ENCODE results near the gene KCTD20. TPM values are rescaled to one million over a fixed set of nuclear protein-coding genes. Genes with fewer than 3 reads are reported as not detected.

The KCTD20 gene
- total and polyA plus RNA-seq, 2 experiments from 2014 or later, result 7.4 to 25.0 TPM

DNA sequence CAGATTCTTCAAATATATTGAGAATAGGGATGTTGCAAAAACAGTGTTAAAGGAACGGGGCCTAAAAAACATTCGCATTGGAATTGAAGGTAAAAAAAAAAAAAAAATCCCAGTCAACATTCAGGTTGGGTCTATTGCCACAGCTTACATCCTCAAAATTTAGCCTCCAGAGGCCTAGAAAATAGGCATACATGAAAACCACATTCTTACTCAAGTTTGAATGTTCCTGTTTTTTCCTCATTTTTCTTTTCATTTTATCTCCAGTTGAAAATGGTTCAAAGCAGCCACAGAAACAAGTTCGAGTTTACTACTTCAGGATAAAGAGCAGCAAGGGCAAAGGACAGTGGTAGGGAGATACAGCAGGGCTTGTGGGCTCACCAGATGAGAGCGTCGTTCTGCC is 41.9 kb downstream of the KCTD20 start:
- H3K9me2 ChIP-seq (ENCODE audit: insufficient read depth), result no peaks in the 10 kb centered on the region
- no peak overlapping the region for H3K4me3 ChIP-seq
- H3K4me2 ChIP-seq, result no peak overlapping the region
- no peaks in the 10 kb centered on the region for H3K27me3 ChIP-seq (ENCODE audit: insufficient read depth)
- H3K27ac ChIP-seq (ENCODE audit: low read depth), result no peak overlapping the region
- no peak overlapping the region for H3K27ac Mint-ChIP-seq
- no peak for DNase-seq (ENCODE audit: low spot score)
- peaks cover 5% of the 10 kb centered on the region for H4K20me1 ChIP-seq (replicated peaks; ENCODE audit: insufficient read depth)
- H3K27me3 Mint-ChIP-seq (ENCODE audit: insufficient read depth, low read depth, poor library complexity), result no peaks in the 10 kb centered on the region
- H3K4me1 Mint-ChIP-seq, result no peaks in the 10 kb centered on the region
- H3K79me2 ChIP-seq (replicated peaks; ENCODE audit: insufficient read depth), result no peaks in the 10 kb centered on the region
- H3K4me1 ChIP-seq (ENCODE audit: insufficient read depth), result no peaks in the 10 kb centered on the region
- no peaks in the 10 kb centered on the region for H3F3A ChIP-seq (replicated peaks; ENCODE audit: low read depth)
- no peaks in the 10 kb centered on the region for H3K9me3 Mint-ChIP-seq
- peaks cover 40% of the 10 kb centered on the region for H3K36me3 Mint-ChIP-seq (ENCODE audit: low read depth)
- H3K36me3 ChIP-seq (ENCODE audit: insufficient read depth), result peaks cover 21% of the 10 kb centered on the region
- TF ChIP-seq, protein P1, sequence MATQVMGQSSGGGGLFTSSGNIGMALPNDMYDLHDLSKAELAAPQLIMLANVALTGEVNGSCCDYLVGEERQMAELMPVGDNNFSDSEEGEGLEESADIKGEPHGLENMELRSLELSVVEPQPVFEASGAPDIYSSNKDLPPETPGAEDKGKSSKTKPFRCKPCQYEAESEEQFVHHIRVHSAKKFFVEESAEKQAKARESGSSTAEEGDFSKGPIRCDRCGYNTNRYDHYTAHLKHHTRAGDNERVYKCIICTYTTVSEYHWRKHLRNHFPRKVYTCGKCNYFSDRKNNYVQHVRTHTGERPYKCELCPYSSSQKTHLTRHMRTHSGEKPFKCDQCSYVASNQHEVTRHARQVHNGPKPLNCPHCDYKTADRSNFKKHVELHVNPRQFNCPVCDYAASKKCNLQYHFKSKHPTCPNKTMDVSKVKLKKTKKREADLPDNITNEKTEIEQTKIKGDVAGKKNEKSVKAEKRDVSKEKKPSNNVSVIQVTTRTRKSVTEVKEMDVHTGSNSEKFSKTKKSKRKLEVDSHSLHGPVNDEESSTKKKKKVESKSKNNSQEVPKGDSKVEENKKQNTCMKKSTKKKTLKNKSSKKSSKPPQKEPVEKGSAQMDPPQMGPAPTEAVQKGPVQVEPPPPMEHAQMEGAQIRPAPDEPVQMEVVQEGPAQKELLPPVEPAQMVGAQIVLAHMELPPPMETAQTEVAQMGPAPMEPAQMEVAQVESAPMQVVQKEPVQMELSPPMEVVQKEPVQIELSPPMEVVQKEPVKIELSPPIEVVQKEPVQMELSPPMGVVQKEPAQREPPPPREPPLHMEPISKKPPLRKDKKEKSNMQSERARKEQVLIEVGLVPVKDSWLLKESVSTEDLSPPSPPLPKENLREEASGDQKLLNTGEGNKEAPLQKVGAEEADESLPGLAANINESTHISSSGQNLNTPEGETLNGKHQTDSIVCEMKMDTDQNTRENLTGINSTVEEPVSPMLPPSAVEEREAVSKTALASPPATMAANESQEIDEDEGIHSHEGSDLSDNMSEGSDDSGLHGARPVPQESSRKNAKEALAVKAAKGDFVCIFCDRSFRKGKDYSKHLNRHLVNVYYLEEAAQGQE (IDR thresholded peaks at IDR 0.05; ENCODE audit: unreplicated experiment), result no peak
- TF ChIP-seq EZH2phosphoT487 (IDR thresholded peaks at IDR 0.05; ENCODE audit: unreplicated experiment) (no peak), JUNB (IDR thresholded peaks at IDR 0.05; ENCODE audit: unreplicated experiment) (no peak), POLR2AphosphoS5 (IDR thresholded peaks at IDR 0.05; ENCODE audit: low read depth) (no peak), ZNF114 (CRISPR knock-in tag; IDR thresholded peaks at IDR 0.05) (no peak), CTCF (conservative IDR thresholded peaks at IDR 0.05; ENCODE audit: low read depth in 2 of 2) (no peak), ZNF331 (CRISPR knock-in tag; IDR thresholded peaks at IDR 0.05; ENCODE audit: low read depth) (no peak), CREB1 (CRISPR knock-in tag; IDR thresholded peaks at IDR 0.05; ENCODE audit: low read depth) (no peak)
- no peak overlapping the region for H3K4me3 Mint-ChIP-seq
- no peak for ATAC-seq
- H2AFZ ChIP-seq, result no peak overlapping the region

DNA sequence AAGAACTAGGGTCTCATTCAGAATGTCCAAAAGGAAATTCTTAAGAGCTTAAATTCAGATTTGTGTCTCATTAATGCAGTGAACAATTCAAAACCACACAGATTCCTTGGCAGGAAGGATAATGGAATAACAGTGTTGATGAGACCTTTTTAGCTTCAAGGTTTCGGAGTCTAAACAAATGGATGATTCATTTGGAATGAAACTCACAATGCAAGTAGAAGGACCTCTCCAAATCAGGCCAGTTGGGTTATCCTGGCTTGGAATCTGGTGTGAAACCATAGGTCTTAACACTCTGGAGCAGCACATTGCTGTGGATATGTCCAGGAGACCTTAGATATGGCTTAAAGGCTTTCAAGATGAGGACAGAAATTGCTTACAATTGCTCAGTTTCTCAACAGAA is 44.9 kb downstream of the KCTD20 start:
- H3F3A ChIP-seq (replicated peaks; ENCODE audit: low read depth), result no peaks in the 10 kb centered on the region
- no peak overlapping the region for H3K4me2 ChIP-seq
- H3K79me2 ChIP-seq (replicated peaks; ENCODE audit: insufficient read depth), result no peaks in the 10 kb centered on the region
- H4K20me1 ChIP-seq (replicated peaks; ENCODE audit: insufficient read depth), result peaks cover 4% of the 10 kb centered on the region
- DNase-seq (ENCODE audit: low spot score), result no peak
- no peak overlapping the region for H3K4me3 Mint-ChIP-seq
- H3K27ac Mint-ChIP-seq, result no peak overlapping the region
- H3K27me3 Mint-ChIP-seq (ENCODE audit: insufficient read depth, low read depth, poor library complexity), result no peaks in the 10 kb centered on the region
- no peak overlapping the region for H3K4me3 ChIP-seq
- H3K36me3 ChIP-seq (ENCODE audit: insufficient read depth), result 0 out of 2 replicates have a peak, but pooled peaks cover 14% of the 10 kb centered on the region
- H2AFZ ChIP-seq, result no peak overlapping the region
- H3K4me1 Mint-ChIP-seq, result peaks cover 11% of the 10 kb centered on the region
- H3K36me3 Mint-ChIP-seq (ENCODE audit: low read depth), result peaks cover 27% of the 10 kb centered on the region
- no peak overlapping the region for H3K27ac ChIP-seq (ENCODE audit: low read depth)
- 0 out of 2 replicates have a peak, but pooled peaks cover 7% of the 10 kb centered on the region for H3K4me1 ChIP-seq (ENCODE audit: insufficient read depth)
- no peaks in the 10 kb centered on the region for H3K9me2 ChIP-seq (ENCODE audit: insufficient read depth)
- H3K27me3 ChIP-seq (ENCODE audit: insufficient read depth), result no peaks in the 10 kb centered on the region
- no peak for ATAC-seq
- H3K9me3 Mint-ChIP-seq, result no peaks in the 10 kb centered on the region
- TF ChIP-seq ZNF331 (CRISPR knock-in tag; IDR thresholded peaks at IDR 0.05; ENCODE audit: low read depth), result no peak
- TF ChIP-seq, protein P2, sequence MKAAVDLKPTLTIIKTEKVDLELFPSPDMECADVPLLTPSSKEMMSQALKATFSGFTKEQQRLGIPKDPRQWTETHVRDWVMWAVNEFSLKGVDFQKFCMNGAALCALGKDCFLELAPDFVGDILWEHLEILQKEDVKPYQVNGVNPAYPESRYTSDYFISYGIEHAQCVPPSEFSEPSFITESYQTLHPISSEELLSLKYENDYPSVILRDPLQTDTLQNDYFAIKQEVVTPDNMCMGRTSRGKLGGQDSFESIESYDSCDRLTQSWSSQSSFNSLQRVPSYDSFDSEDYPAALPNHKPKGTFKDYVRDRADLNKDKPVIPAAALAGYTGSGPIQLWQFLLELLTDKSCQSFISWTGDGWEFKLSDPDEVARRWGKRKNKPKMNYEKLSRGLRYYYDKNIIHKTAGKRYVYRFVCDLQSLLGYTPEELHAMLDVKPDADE (IDR thresholded peaks at IDR 0.05), result no peak
- no peak for TF ChIP-seq JUNB (IDR thresholded peaks at IDR 0.05; ENCODE audit: unreplicated experiment)
- TF ChIP-seq ZNF114 (CRISPR knock-in tag; IDR thresholded peaks at IDR 0.05), result no peak
